ENCODE measurements around the gene TNFRSF12A.
"Not testable (repeated sequence)": the region's sequence is repeated elsewhere in the genome, so short reads cannot be mapped to it uniquely, and the experiment has no call there.

Gene TNFRSF12A

GRCh38 chr16:3069146-3069545, 49.0 kb downstream of the TNFRSF12A start:
- DNase-seq, H3K27me3 Mint-ChIP-seq, H3K9me3 Mint-ChIP-seq, ATAC-seq: not testable (repeated sequence)
- peaks cover 84% of the 10 kb centered on the region for H3K4me1 Mint-ChIP-seq
- H3K4me3 Mint-ChIP-seq, result peak overlapping the region; percentile 56 to 60
- peak overlapping the region; percentile 75 to 91 for H3K27ac Mint-ChIP-seq

GRCh38 chr16:3070608-3071111, 50.5 kb downstream of the TNFRSF12A start:
- peak overlapping the region in 1 of 2 donors; percentile 56 for H3K4me3 Mint-ChIP-seq
- H3K9me3 Mint-ChIP-seq, result no peaks in the 10 kb centered on the region
- peak overlapping the region; percentile 75 to 91 for H3K27ac Mint-ChIP-seq
- H3K27me3 Mint-ChIP-seq, result no peaks in the 10 kb centered on the region
- H3K4me1 Mint-ChIP-seq, result peaks cover 84% of the 10 kb centered on the region
- ATAC-seq, result no peak
- DNase-seq, result no peak

- Mint-ChIP-seq H3K9me3 (no peaks in the 10 kb centered on the region), H3K27ac (peak overlapping the region; percentile 50 to 92), H3K27me3 (no peaks in the 10 kb centered on the region), H3K4me3 (peak overlapping the region; percentile 42 to 49), H3K4me1 (peaks cover 94% of the 10 kb centered on the region)
- ATAC-seq (no peak), DNase-seq (no peak)
Measured at GRCh38 chr16:3071655-3072054, 51.5 kb downstream of the TNFRSF12A start.
